HPDE6-E6E7 (cell line): Measurements from ENCODE around the gene RYR3.
"Not testable (repeated sequence)": the region's sequence is repeated elsewhere in the genome, so short reads cannot be mapped to it uniquely, and the experiment has no call there.

Experiments used
- DNase-seq: peaks from one replicate; pipeline ENCODE4 v3.0.0; 2011; ENCODE audit warnings: missing footprints; ENCODE audit errors: extremely low spot score

The RYR3 gene

GRCh38 chr15:33757516-33758232 is 446.9 kb downstream of the RYR3 start:
- no peak for DNase-seq

GRCh38 chr15:33766389-33766788 is 455.6 kb downstream of the RYR3 start:
- no peak for DNase-seq

- DNase-seq: no peak
Observed at GRCh38 chr15:33768670-33769190, 458.0 kb downstream of the RYR3 start.

GRCh38 chr15:33773969-33774368 is 463.2 kb downstream of the RYR3 start:
- DNase-seq: no peak

- DNase-seq: no peak
Observed at GRCh38 chr15:33778852-33779251, 468.1 kb downstream of the RYR3 start.

GRCh38 chr15:33780011-33780768 is 469.4 kb downstream of the RYR3 start:
- DNase-seq: no peak

- DNase-seq: no peak
Observed at GRCh38 chr15:33782966-33783365, 472.2 kb downstream of the RYR3 start.

- DNase-seq: no peak
Observed at GRCh38 chr15:33785366-33785765, 474.6 kb downstream of the RYR3 start.

- no peak for DNase-seq
Observed at GRCh38 chr15:33788906-33789540, 478.3 kb downstream of the RYR3 start.

GRCh38 chr15:33794453-33794852 is 483.7 kb downstream of the RYR3 start:
- no peak for DNase-seq

- DNase-seq: no peak
Observed at GRCh38 chr15:33795070-33795469, 484.3 kb downstream of the RYR3 start.

- DNase-seq: no peak
Observed at GRCh38 chr15:33797651-33798050, 486.9 kb downstream of the RYR3 start.

GRCh38 chr15:33801954-33802353 is 491.2 kb downstream of the RYR3 start:
- no peak for DNase-seq

- no peak for DNase-seq
Observed at GRCh38 chr15:33807665-33808064, 496.9 kb downstream of the RYR3 start.

- DNase-seq: no peak
Observed at GRCh38 chr15:33808720-33809457, 498.1 kb downstream of the RYR3 start.

- no peak for DNase-seq
Observed at GRCh38 chr15:33810073-33810595, 499.4 kb downstream of the RYR3 start.

GRCh38 chr15:33810806-33811205 is 500.0 kb downstream of the RYR3 start:
- DNase-seq: no peak

- no peak for DNase-seq
Observed at GRCh38 chr15:33813891-33814290, 503.1 kb downstream of the RYR3 start.

- not testable (repeated sequence) for DNase-seq
Observed at GRCh38 chr15:33819499-33819898, 508.7 kb downstream of the RYR3 start.

GRCh38 chr15:33822479-33822878 is 511.7 kb downstream of the RYR3 start:
- DNase-seq: no peak

GRCh38 chr15:33823119-33823518 is 512.4 kb downstream of the RYR3 start:
- no peak for DNase-seq

- DNase-seq: no peak
Observed at GRCh38 chr15:33825453-33825852, 514.7 kb downstream of the RYR3 start.
